Measurements from ENCODE around the gene SLC25A36. TPM values are rescaled to one million over a fixed set of nuclear protein-coding genes. Genes with fewer than 3 reads are reported as not detected.

SLC25A36 gene
- total and polyA plus RNA-seq, 2 donors (not counting 3 experiments of a cell fraction or from before 2014, with no cell fraction given), result 17.7 to 38.8 TPM

- CTCF ChIA-PET, result interaction anchor here (0.9 to 2.0 kb wide), 4 partner anchors 9 to 32 kb away, joined by 3 to 6 read pairs (median 3); no protein-coding TSS in a partner anchor
- Histone ChIP-seq H2AFZ (ENCODE audit: low read depth, low read length) (no peak overlapping the region), H3K9ac (replicated peaks; ENCODE audit: extremely low read depth, insufficient read depth, low read length) (no peak overlapping the region), H3K4me3 (replicated peaks in 1 of 3; ENCODE audit: insufficient read depth in 1 of 3, low read depth in 1 of 3, low read length in 3 of 3) (no peak overlapping the region), H3K27ac (ENCODE audit: insufficient read depth, low read depth, low read length) (no peak overlapping the region), H3K79me2 (ENCODE audit: control insufficient read depth, insufficient read depth, low read length) (peaks cover 58% of the 10 kb centered on the region), H3K36me3 (ENCODE audit: control insufficient read depth in 2 of 2, extremely low read depth in 1 of 2, insufficient read depth in 2 of 2, low read length in 2 of 2) (no peaks in the 10 kb centered on the region), H3K9me3 (replicated peaks; ENCODE audit: control insufficient read depth, insufficient read depth, low read length) (no peaks in the 10 kb centered on the region), H3K4me2 (ENCODE audit: insufficient read depth, low read length) (peak overlapping the region; percentile 98), H3K4me1 (ENCODE audit: control insufficient read depth, extremely low read depth, insufficient read depth, low read length) (peaks cover 11% of the 10 kb centered on the region), H3K27me3 (ENCODE audit: control insufficient read depth in 2 of 2, insufficient read depth in 2 of 2, low read length in 2 of 2) (no peaks in the 10 kb centered on the region), H4K20me1 (replicated peaks; ENCODE audit: control insufficient read depth, extremely low read depth, insufficient read depth, low read length) (no peaks in the 10 kb centered on the region), H3K9me1 (replicated peaks; ENCODE audit: control insufficient read depth, extremely low read depth, insufficient read depth, low read length) (no peaks in the 10 kb centered on the region)
- TF ChIP-seq POLR2AphosphoS5 (IDR thresholded peaks at IDR 0.05; ENCODE audit: insufficient read depth, low read depth, low read length) (no peak), MAX (IDR thresholded peaks at IDR 0.05; ENCODE audit: insufficient read depth, insufficient read length) (no peak), EZH2 (IDR thresholded peaks at IDR 0.05; ENCODE audit: borderline replicate concordance, low read depth, low read length, severe bottlenecking) (no peak), GATA2 (IDR thresholded peaks at IDR 0.05; ENCODE audit: insufficient read depth, insufficient read length, low read depth, low read length) (no peak), POLR2A (IDR thresholded peaks at IDR 0.05; ENCODE audit: low read depth, low read length) (no peak), MYC (IDR thresholded peaks at IDR 0.05; ENCODE audit: low read depth, low read length) (no peak), JUN (IDR thresholded peaks at IDR 0.05; ENCODE audit: borderline replicate concordance, insufficient read depth, insufficient read length, low read depth) (no peak), FOS (IDR thresholded peaks at IDR 0.05; ENCODE audit: borderline replicate concordance, insufficient read depth, low read length) (no peak), CTCF (IDR thresholded peaks at IDR 0.05; ENCODE audit: extremely low read depth in 1 of 2, insufficient read depth in 1 of 2, low read depth in 1 of 2, low read length in 2 of 2) (no peak)
- intact Hi-C loops (cut with micrococcal nuclease) (no loop called here), dilution Hi-C loops (cut with MboI; ENCODE audit: extremely low pct_ligation_motif_present, low sequenced_read_pairs) (no loop called here)
- no TSS peak for BruUV-seq (replicated peaks)
- no peak for DNase-seq (ENCODE audit: low read depth, low spot score)
- POLR2A ChIA-PET, result no interaction called here
- no peak for FAIRE-seq
Observed at GRCh38 chr3:140943781-140944552, 2.3 kb downstream of the SLC25A36 start.

All from endothelial cell of umbilical vein (primary cell).